ENCODE data around the gene HOXA9. TPM values are rescaled to one million over a fixed set of nuclear protein-coding genes. Genes with fewer than 3 reads are reported as not detected.
A peak's percentile ranks its signal among the peaks of the same experiment; 100 is the strongest.

The HOXA9 gene
- total RNA-seq, 4 donors from 2014 or later = 0.63 to 1.9 (median 0.67) TPM; not detected in 1

GRCh38 chr7:27200761-27201579, 35.6 kb upstream of the HOXA9 start:
- Histone ChIP-seq H3K4me1 (peaks cover 9 to 39% of the 10 kb centered on the region in 2 donors), H3K9me3 (no peaks in the 10 kb centered on the region), H3K27ac (no peak overlapping the region), H3K27me3 (peaks cover 79% of the 10 kb centered on the region), H3K4me3 (replicated peaks in 1 of 3) (no peak overlapping the region), H3K36me3 (no peaks in the 10 kb centered on the region)
- DNase-seq = no peak
- intact Hi-C loops (cut with DNase I) = loop anchor here (10.0 kb wide), 1 partner anchor 724 kb away; no protein-coding TSS in a partner anchor
- TF ChIP-seq, protein P1, sequence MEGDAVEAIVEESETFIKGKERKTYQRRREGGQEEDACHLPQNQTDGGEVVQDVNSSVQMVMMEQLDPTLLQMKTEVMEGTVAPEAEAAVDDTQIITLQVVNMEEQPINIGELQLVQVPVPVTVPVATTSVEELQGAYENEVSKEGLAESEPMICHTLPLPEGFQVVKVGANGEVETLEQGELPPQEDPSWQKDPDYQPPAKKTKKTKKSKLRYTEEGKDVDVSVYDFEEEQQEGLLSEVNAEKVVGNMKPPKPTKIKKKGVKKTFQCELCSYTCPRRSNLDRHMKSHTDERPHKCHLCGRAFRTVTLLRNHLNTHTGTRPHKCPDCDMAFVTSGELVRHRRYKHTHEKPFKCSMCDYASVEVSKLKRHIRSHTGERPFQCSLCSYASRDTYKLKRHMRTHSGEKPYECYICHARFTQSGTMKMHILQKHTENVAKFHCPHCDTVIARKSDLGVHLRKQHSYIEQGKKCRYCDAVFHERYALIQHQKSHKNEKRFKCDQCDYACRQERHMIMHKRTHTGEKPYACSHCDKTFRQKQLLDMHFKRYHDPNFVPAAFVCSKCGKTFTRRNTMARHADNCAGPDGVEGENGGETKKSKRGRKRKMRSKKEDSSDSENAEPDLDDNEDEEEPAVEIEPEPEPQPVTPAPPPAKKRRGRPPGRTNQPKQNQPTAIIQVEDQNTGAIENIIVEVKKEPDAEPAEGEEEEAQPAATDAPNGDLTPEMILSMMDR (IDR thresholded peaks at IDR 0.05) = no peak
- no peak for TF ChIP-seq POLR2A (IDR thresholded peaks at IDR 0.05)
- 8 to 12% methylated on average over 13 to 14 of the region's 14 CpGs for WGBS, 2 donors

DNA sequence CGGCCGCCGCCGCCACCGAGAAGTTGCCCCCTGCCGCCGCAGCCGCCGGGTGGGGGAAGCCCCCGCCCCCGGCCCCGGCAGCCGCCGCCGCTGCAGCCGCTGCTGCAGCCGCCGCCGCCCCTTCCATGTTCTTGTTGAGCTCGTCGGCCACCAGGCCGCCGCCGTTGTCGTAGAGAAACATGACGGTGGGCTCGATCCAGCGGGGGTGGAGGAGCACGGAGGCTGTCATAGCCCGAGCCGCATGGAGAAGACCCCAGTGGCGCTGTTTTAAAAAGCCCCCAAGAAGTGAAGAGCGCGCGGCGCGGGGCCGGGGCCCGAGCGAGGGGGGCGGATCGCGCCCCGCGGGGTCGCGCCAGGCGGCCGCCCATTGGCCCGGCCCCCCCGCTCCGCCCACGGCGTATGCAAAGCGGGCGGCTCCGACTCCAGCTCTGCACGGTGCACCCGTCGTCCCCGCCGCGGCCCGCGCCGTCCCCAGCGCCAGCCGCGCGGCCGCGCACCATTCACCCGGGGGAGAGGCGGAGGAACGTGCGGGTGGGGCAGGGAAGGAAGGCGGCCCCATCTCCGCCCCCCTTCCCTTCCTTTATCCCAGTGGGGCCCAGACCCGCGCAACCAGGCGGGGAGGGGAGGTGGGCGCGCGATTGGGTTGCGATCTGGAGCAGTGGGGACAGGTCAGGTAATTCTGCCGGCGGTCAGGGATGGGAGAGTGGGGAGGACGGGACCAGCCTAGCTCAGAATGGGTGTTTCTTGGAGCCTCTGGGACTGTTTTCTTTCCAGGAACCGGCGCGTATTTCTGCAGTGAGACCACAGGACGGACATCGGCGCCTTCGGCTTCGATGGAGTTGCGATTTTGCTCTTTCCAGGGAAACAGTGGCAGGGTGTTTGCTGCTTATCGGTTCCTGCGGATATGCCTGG, 34.8 kb upstream of the HOXA9 start, which contains the start of gene HOXA13:
HOXA13 (minus strand) TSS at position 243 of the 912 bp plus-strand sequence; CDS start at position 229, 14 bp downstream.
- Histone ChIP-seq H3K36me3 (no peaks in the 10 kb centered on the region), H3K4me1 (peaks cover 8 to 31% of the 10 kb centered on the region in 2 donors), H3K4me3 (replicated peaks in 1 of 3) (peak within 1 kb of the TSS in 1 of 3 donors; percentile 16), H3K27me3 (peaks cover 72% of the 10 kb centered on the region), H3K9me3 (no peaks in the 10 kb centered on the region), H3K27ac (no peak within 1 kb of the TSS)
- 3% methylated on average over 27 to 50 of the region's 99 CpGs for WGBS, 2 donors
- DNase-seq = no peak
- TF ChIP-seq, protein P1 (IDR thresholded peaks at IDR 0.05) = no peak
- TF ChIP-seq POLR2A (IDR thresholded peaks at IDR 0.05) = no peak
- intact Hi-C loops (cut with DNase I) = loop anchor here (5.0 to 10.0 kb wide), 3 partner anchors 725 to 895 kb away; no protein-coding TSS in a partner anchor

DNA sequence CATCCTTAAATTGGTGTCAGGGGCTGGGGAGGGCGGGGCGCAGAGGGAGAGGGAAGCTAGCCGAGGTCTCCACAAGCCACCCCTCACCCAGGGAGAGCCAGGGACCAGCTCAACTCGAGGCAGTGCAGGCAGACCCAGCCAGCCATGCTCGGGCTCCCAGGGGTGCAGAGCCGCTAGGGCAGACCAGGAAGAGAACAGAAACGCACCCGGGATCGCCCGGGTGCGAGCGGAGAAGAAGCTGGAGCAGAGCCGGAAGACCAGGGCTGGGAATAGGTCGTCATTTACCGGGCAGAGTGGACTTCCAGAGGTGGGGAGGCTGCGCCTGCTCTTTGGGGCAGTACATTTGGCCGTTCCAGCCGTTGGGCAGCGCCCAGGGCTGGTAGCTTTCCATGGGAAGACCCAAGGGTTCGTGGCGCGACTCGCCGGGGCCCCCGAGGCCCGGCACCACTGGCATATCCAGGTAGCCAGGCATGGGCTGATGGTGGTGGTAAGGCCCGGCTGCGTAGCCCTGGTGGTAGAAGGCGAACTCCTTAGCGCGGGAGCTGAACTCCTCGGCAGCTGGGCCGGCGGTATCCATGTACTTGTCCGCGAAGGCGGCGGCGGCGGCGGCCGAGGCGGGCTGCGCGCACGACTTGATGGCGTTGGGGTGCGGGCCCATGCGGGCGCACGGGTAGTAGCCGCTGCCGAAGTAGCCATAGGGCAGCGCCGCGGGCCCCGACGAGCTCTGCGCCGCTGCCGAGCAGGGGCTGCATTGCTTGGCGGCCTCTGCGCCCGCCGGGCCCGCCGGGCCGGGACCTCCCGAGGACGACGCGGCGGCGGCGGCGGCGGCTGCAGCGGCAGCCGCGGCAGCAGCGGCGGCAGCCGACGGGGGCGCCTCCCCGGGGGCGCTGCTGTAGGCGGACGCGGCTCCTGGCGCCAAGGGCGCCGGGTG, 33.8 kb upstream of the HOXA9 start:
- no peaks in the 10 kb centered on the region for H3K9me3 ChIP-seq
- no peaks in the 10 kb centered on the region for H3K36me3 ChIP-seq
- H3K27me3 ChIP-seq = peaks cover 74% of the 10 kb centered on the region
- no peak for DNase-seq
- no peak overlapping the region for H3K4me3 ChIP-seq (replicated peaks in 1 of 3)
- 3 to 7% methylated on average over 12 to 19 of the region's 93 CpGs for WGBS, 2 donors
- no peak overlapping the region for H3K27ac ChIP-seq
- H3K4me1 ChIP-seq = peaks cover 4 to 25% of the 10 kb centered on the region in 2 donors
- intact Hi-C loops (cut with DNase I) = loop anchor here (5.0 to 10.0 kb wide), 2 partner anchors 823 to 896 kb away; no protein-coding TSS in a partner anchor
- TF ChIP-seq, protein P1 (IDR thresholded peaks at IDR 0.05) = no peak
- TF ChIP-seq POLR2A (IDR thresholded peaks at IDR 0.05) = no peak

GRCh38 chr7:27198138-27198841, 33.0 kb upstream of the HOXA9 start:
- no peak for DNase-seq
- Histone ChIP-seq H3K27ac (no peak overlapping the region), H3K36me3 (no peaks in the 10 kb centered on the region), H3K4me1 (peaks cover 4 to 27% of the 10 kb centered on the region in 2 donors), H3K27me3 (peaks cover 75% of the 10 kb centered on the region), H3K9me3 (no peaks in the 10 kb centered on the region), H3K4me3 (replicated peaks in 1 of 3) (no peak overlapping the region)
- WGBS, 2 donors = 12 to 15% methylated on average over 28 of the region's 29 CpGs
- TF ChIP-seq, protein P1 (IDR thresholded peaks at IDR 0.05) = no peak
- TF ChIP-seq POLR2A (IDR thresholded peaks at IDR 0.05) = no peak
- intact Hi-C loops (cut with DNase I) = loop anchor here (5.0 to 10.0 kb wide), 2 partner anchors 824 to 897 kb away; no protein-coding TSS in a partner anchor
